ENCODE results near the gene PRR13.

Gene PRR13

DNA sequence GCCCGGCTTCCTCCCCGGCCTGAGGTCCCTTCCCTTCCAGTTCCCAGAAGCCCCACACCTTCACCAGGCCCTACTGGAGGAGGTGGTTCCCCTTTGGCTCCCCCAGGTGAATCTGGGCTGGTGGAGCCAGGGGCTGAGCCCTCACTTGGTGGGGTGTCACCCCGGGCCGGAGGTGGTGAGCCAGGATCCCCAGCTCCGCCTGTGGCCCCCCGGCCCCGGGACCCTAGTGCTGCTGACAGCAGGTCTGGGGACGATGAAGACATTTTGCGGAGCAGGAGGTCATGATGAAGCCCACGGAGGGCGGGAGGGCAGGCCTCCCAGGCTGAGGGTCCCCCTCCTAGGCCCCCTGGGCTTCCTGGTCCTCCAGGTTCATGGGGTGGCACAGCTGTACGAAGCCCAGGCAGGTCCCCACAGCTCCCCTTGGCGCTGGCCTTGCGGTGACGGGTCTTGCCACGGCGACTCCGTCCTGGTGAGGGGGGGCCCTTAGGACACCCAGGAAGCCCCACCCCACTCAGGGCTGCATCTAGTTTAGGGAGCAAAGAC is 41.2 kb downstream of the PRR13 start:
- H3K27me3 ChIP-seq = no peaks in the 10 kb centered on the region
- no peak overlapping the region for H3K4me2 ChIP-seq
- H3K9ac ChIP-seq = no peak overlapping the region
- peaks cover 0 to 26% (median 8%) of the 10 kb centered on the region in 10 experiments; a peak in 11 of 20 replicates for H3K4me1 ChIP-seq
- no peak overlapping the region for H3K27ac ChIP-seq
- H3K36me3 ChIP-seq = peaks cover 94 to 100% (median 99%) of the 10 kb centered on the region in 11 experiments
- peaks cover 90 to 100% (median 99%) of the 10 kb centered on the region in 11 experiments for H4K20me1 ChIP-seq
- H3K4me3 ChIP-seq = no peak overlapping the region
- no peaks in the 10 kb centered on the region for H3K9me3 ChIP-seq (replicated peaks in 1 of 11)
- no peak for TF ChIP-seq Cebpa-rat (IDR thresholded peaks at IDR 0.05)

DNA sequence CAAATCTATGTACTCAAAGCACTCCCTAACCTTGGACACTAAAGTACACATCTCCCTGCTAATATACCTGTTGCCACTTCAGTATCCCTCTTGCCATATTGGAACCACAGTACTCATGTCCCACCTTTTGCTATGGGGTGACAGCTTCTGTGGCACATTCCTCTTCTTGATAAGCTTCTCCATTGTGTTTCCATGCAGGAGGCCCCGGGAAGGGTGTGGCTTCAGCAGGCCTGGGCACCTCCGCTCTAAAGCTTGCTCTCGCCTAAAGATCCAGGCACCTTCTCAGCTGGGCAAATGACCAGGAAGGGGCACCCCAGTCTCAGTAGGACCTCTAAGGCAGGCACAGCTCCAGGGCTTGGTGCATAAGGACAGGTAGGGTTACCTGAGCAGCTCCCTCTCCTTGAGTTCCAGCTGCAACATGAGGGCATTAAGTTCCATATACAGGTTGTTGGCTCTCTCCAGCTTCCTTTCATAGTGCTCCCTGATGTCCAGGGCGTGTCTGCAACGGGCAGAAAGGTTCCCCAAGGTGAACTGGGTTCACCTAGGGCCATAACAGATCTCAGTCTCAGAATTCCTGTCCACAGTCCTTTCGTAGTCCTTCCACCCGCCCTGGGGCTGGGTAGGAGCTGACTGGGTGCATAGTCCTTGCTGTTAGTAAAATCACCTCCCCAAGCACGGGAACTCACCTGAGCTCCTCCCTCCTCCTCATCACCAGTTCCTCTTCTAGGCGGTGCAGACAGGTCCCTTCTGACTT is 41.9 kb downstream of the PRR13 start:
- Histone ChIP-seq H3K4me2 (no peak overlapping the region), H3K4me3 (no peak overlapping the region), H3K27me3 (no peaks in the 10 kb centered on the region), H3K9ac (no peak overlapping the region; a peak in 1 of 22 replicates), H3K4me1 (peaks cover 0 to 19% (median 8%) of the 10 kb centered on the region in 10 experiments; a peak in 11 of 20 replicates), H3K36me3 (peaks cover 92 to 100% (median 99%) of the 10 kb centered on the region in 11 experiments), H4K20me1 (peaks cover 83 to 100% (median 97%) of the 10 kb centered on the region in 11 experiments), H3K27ac (no peak overlapping the region), H3K9me3 (replicated peaks in 1 of 11) (no peaks in the 10 kb centered on the region)
- no peak for TF ChIP-seq Cebpa-rat (IDR thresholded peaks at IDR 0.05)

DNA sequence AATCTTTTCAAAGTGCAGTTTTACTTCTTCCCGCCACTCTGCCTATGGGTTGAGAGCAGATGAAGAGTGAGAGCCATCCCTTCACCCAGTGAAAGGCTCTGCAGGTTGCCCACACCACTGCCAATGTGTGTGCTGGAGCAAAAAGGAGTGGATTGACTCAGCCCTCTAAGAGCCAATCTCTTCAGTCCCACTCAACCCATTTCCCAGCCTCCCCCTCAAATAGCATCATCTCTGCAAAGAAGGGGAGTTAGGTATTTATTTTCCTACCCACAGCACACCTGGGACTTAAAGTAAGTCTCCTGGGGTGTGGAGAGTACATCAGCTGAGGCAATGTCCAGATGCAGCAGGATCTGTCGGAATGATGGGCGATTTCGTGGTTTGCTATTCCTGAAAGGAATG is 42.4 kb downstream of the PRR13 start:
- Histone ChIP-seq H3K36me3 (peaks cover 86 to 95% (median 93%) of the 10 kb centered on the region in 11 experiments), H4K20me1 (peaks cover 77 to 99% (median 91%) of the 10 kb centered on the region in 11 experiments), H3K9me3 (replicated peaks in 1 of 11) (no peaks in the 10 kb centered on the region), H3K4me2 (no peak overlapping the region), H3K9ac (no peak overlapping the region), H3K4me1 (peaks cover 0 to 14% (median 8%) of the 10 kb centered on the region in 10 experiments; a peak in 11 of 20 replicates), H3K27ac (no peak overlapping the region), H3K27me3 (no peaks in the 10 kb centered on the region), H3K4me3 (no peak overlapping the region)
- TF ChIP-seq Cebpa-rat (IDR thresholded peaks at IDR 0.05) = no peak

DNA sequence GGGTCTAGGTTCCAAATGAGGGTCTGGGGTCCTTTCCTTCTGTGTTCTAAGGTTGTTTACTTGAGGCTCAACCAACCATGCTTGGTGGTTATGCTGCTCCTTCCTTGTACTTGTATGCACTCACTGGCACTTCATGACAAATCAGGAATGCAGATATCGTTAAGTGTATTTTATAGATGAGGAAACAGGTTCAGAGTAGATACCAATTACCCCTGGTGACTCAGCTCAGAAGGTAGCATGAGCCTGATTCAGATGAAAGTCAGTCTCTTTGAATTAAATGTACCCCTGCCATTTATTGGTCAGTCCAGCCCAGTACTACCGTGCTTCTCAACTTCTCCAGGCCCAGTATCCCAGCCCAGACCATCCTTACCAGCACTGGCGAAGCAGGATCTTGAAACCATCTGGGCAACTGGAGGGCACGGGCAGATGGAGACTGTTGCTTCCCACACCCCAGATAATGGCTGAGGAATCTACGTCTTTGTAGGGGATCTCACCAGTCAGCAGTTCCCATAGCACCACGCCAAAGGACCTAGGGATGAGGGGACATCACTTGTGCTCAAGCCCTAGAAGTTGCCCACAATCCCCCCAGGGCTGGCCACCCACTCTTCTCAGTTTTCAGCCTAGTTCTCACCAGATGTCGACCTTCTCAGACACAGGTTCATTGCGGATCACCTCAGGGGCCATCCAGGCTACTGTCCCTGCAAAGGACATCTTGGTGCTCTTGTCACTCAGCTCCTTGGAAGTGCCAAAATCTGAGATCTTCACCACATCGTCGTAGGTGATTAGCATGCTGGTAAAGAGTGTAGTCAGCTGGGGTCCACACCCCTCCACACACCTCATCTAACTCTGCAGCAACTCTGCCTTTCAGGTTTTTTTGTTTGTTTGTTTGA is 43.4 kb downstream of the PRR13 start:
- Histone ChIP-seq H3K9me3 (replicated peaks in 1 of 11) (no peaks in the 10 kb centered on the region), H3K36me3 (peaks cover 77 to 95% (median 84%) of the 10 kb centered on the region in 11 experiments), H3K4me2 (no peak overlapping the region), H3K4me3 (no peak overlapping the region), H3K27ac (0 out of 22 replicates have a peak overlapping the region, but pooled peaks of 1 of the 11 experiments have one; percentile 9), H3K27me3 (no peaks in the 10 kb centered on the region), H3K9ac (0 out of 22 replicates have a peak overlapping the region, but pooled peaks of 1 of the 11 experiments have one; percentile 23), H4K20me1 (peaks cover 68 to 99% (median 84%) of the 10 kb centered on the region in 11 experiments), H3K4me1 (peaks cover 0 to 11% (median 6%) of the 10 kb centered on the region in 10 experiments; a peak in 11 of 20 replicates)
- TF ChIP-seq Cebpa-rat (IDR thresholded peaks at IDR 0.05) = no peak

DNA sequence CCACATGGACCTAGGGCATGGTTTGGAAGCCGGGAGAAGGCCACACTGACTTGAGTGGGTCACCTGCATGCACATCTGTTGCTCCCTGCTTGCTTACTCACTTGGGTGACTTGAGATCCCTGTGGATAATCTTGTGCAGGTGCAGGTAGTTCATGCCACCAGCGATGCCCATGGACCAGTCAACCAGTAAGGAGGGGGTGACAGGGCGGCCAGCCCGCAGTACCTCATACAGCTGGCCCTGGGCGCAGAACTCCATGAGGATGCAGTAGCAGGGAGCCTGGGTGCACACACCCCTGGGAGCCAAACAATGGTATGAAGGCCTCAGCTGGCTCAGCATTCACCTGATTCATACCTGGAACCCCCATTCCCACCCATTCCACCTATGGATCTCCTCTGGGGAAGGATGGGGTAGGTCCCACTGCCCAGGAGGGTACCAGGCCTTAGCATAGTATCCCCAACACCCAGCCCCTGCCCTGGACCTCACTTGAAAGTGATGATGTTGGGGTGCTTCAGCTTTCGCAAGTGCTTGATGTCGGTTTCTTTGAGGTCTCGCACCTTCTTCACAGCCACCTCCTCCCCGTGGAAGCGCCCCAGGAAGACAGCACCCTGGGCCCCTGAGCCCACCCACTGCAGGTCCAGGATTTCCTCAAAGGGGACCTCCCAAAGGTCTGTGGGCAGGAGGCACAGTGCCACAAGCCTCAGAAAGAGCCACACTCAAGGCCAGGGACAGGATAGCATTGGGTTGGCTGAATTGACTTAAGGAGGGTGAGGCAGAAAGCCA is 44.6 kb downstream of the PRR13 start:
- Histone ChIP-seq H3K9ac (peak overlapping the region in 1 of 11 experiments; percentile 21; a peak in 1 of 22 replicates), H3K9me3 (replicated peaks in 1 of 11) (no peaks in the 10 kb centered on the region), H3K4me1 (peaks cover 0 to 23% (median 14%) of the 10 kb centered on the region in 10 experiments; a peak in 16 of 20 replicates), H3K4me3 (no peak overlapping the region), H3K27me3 (no peaks in the 10 kb centered on the region), H3K4me2 (no peak overlapping the region; a peak in 1 of 22 replicates), H3K27ac (no peak overlapping the region; a peak in 1 of 22 replicates), H4K20me1 (peaks cover 56 to 90% (median 72%) of the 10 kb centered on the region in 11 experiments), H3K36me3 (peaks cover 65 to 85% (median 72%) of the 10 kb centered on the region in 11 experiments)
- no peak for TF ChIP-seq Cebpa-rat (IDR thresholded peaks at IDR 0.05)

DNA sequence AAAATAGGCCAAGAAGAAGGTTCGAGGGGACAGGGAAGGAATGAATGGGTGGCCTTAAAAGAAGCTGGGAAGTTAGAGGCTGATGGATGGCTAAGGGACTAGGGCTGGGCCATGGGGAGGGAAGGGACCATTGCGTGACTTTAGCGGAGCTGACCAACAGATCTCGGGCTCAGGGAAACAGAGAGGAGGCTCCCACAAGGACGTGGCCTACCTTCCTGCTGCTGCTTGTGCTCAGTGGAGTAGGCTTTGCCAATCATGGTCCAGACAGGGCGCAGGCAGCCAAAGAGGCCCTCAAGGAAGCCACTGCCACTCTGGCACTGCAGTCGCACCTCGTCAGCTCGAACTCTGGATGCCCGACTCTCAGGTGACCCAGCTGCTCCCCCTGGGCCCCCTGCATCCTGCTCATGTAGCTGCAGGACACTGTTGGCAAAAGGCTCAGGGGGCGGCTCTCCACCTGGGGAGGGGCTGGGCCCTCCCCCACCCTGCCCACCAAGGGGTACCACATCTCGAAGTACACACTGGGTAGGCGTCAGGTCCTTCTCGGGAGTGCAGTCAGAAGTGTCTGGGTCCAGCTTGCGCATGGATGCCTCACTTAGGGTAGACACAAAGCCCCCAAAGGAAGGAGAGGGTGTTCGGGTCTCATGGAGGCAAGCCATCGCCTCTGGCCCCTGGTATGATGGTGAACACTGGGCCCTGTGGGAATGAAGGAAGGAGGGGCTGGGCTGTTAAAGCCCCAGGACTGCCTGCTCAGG is 45.4 kb downstream of the PRR13 start:
- H4K20me1 ChIP-seq = peaks cover 49 to 83% (median 64%) of the 10 kb centered on the region in 11 experiments
- peaks cover 57 to 77% (median 64%) of the 10 kb centered on the region in 11 experiments for H3K36me3 ChIP-seq
- peak overlapping the region in 1 of 11 experiments; percentile 15; a peak in 1 of 22 replicates for H3K27ac ChIP-seq
- H3K27me3 ChIP-seq = no peaks in the 10 kb centered on the region
- H3K9ac ChIP-seq = 0 out of 22 replicates have a peak overlapping the region, but pooled peaks of 1 of the 11 experiments have one; percentile 6
- H3K4me3 ChIP-seq = no peak overlapping the region
- peaks cover 3 to 27% (median 18%) of the 10 kb centered on the region in 10 experiments for H3K4me1 ChIP-seq
- H3K9me3 ChIP-seq (replicated peaks in 1 of 11) = no peaks in the 10 kb centered on the region
- no peak for TF ChIP-seq Cebpa-rat (IDR thresholded peaks at IDR 0.05)
- no peak overlapping the region for H3K4me2 ChIP-seq

DNA sequence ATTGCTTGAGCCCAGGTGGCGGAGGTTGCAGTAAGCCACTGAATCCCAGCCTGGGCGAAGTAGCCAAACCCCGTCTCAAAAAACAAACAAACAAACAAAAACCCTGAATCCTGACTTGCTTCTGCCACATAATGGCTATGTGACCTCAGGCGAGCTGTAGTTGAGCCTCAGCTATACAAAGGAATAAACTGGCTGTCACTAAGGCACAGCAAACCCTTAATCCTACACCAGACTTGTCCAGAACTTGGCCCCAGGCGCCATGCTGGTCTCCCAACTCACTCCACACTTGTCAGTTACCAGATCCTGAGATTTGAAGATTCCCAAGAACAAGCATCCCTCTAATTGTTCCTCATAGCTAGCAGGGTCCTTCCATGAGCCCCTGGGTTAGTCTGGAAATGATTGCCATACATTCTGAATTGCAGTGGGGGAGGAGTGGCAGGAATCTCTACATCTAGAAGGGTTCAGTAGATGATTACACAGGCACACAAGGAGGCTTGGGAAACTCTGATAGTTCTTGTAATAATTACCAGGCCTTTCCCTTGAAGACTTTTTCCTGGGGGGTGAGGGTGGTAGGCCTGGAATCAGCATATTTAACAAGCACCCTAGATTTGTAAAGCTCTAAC is 47.8 kb downstream of the PRR13 start:
- peaks cover 24 to 58% (median 39%) of the 10 kb centered on the region in 11 experiments; a peak in 21 of 22 replicates for H4K20me1 ChIP-seq
- no peak overlapping the region for H3K9ac ChIP-seq
- no peak for TF ChIP-seq Cebpa-rat (IDR thresholded peaks at IDR 0.05)
- H3K27me3 ChIP-seq = no peaks in the 10 kb centered on the region
- H3K27ac ChIP-seq = no peak overlapping the region; a peak in 1 of 22 replicates
- no peak overlapping the region for H3K4me2 ChIP-seq
- H3K9me3 ChIP-seq (replicated peaks in 1 of 11) = no peaks in the 10 kb centered on the region
- peaks cover 22 to 48% (median 41%) of the 10 kb centered on the region in 10 experiments for H3K4me1 ChIP-seq
- H3K36me3 ChIP-seq = peaks cover 36 to 53% (median 40%) of the 10 kb centered on the region in 11 experiments; a peak in 21 of 22 replicates
- no peak overlapping the region for H3K4me3 ChIP-seq
